NCI-H748 (cell line): Measurements from ENCODE around the gene BUD13.

Experiments used
- DNase-seq: peaks from one replicate; lab custom pipeline; 2025; ENCODE audit not compliant: unreplicated experiment; lab: John Stamatoyannopoulos, UW

The BUD13 gene

DNA sequence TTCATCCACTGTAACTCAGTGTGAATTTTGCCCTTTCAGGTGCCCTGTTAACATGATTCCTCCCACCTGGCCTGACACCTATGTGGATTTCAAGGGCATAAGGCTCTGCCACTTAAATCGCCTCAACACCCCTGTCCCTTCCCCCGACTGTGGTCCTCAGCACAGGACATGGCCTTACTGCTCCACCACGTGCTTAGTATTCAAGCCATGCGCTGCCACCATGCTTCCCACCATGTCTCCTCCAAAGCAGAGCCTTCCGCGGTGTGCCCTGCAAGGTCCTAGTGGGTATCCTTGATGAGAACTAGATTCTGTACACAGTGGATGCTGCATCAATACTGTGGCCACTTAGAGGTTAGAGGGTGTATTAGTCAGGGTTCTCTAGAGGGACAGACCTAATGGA, 51.9 kb downstream of the BUD13 start:
- DNase-seq, result no peak

DNA sequence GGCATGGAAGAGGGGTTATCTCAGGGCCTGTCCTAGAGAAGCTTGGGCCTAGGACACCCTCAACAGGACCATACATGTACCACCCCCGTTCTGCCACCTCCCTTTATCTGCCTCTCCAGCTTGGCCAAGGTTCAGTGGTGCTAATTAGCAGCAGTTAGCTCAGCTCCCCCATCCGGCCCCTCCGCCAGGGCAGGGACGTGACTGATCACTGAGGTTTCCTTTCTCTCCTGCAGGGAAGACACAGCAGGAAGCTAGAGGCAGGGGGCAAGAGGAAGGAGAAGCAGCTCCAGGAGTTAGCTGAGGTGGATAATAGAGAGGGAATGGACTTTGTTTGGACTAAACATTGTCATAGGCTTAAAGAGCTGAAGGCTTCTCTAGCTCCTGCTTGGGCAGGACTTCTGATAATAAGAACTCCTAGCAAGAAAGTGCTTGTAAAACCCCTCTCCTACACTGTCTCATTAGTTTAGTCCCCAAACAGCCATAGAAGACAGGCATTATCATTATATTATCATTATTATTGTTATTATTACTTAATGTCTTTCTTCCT, 53.8 kb downstream of the BUD13 start:
- DNase-seq, result no peak

DNA sequence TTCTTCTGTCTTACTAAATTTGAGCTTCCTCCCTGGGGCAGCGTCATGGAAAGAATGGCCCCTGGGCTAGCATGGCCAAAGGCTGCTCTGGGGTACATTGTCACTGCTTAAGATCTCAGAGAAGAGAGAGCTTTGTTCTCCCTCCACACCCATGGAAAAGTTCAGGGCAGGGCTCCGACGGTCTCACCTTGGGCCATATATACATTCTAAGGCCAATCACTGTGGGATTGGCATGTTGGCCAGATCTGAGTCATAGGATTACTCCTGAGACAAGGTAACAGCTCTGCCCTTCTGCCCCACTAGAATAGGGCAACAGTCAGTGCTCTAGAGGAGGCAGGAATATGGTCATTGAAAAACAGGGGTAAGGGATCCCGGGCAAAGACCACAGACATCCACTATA, 56.2 kb downstream of the BUD13 start:
- no peak for DNase-seq

DNA sequence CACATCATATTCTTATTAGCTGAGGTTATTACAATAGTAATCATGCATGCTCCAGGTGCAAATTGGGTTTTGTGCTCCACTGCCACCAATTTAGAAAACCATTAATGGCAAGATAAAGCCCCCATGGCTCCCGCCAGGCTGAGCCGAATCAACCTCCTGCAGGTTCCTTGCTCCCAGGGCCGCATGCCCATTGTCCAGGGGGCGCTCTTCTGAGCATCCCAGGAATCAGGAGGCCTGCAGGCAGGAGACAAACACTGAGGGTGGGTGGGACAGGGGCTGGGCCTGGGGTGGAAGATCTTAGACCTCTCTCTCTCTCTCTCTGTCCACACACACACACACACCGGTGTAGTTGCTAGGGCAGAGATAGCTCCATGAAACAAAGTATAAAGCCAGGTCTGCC, 57.4 kb downstream of the BUD13 start:
- DNase-seq, result no peak

DNA sequence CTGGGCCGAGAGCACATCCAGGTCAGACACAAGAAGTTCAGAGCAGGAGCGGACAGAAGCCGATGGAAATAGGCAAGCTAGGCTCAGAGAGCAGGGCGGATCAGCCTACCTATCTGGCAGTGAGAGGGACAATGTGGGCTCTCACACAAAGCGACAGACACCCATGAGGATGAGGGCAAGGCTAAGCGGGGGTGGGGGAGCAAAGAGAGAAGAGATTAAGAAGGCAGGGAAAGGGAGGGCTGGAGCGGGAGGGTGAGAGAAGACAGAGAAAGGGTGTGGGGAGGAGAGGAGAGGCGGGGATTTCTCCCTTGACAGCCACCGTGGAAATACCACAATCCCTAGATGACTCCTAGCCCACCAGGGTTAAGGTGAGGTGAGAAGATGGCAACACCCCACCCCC, 57.9 kb downstream of the BUD13 start:
- DNase-seq, result no peak

DNA sequence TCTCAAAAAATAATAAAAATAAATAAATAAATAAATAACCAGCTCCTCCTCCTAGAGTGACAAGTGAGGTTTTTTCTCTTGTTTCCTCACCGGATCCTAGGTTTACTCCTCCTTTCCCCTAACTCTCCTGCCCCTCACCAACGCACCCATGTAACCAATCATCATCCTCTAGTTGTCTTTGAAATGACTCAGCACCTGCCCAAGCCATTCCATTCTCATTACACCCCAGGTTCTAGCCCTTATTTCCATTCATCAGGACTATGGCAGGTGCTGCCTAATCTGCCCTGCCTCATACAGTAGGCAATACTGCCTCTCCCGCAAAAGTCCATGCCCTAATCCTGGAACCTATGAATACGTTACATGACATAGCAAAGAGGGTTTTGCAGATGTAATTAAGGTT, 60.4 kb downstream of the BUD13 start:
- no peak for DNase-seq

DNA sequence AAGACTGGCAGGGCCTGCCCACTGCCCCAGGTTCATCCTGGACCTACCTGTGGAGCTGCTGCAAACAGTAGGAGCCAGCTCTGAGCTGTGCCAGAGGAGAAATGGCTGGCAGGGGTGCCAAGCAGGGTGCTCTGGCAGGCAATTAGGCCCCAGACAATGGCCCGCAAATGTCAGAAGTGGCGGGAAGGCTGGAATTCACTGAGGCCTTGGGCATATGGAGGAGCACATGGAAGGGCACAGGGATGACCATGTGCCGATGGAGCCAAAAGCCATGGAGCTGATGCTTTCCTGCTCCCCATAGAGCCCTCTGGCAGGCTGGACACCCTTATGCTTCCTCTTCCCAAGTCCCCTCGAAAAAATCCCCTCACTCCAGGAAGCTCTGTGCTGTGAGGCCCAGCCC, 62.0 kb downstream of the BUD13 start:
- DNase-seq, result no peak

DNA sequence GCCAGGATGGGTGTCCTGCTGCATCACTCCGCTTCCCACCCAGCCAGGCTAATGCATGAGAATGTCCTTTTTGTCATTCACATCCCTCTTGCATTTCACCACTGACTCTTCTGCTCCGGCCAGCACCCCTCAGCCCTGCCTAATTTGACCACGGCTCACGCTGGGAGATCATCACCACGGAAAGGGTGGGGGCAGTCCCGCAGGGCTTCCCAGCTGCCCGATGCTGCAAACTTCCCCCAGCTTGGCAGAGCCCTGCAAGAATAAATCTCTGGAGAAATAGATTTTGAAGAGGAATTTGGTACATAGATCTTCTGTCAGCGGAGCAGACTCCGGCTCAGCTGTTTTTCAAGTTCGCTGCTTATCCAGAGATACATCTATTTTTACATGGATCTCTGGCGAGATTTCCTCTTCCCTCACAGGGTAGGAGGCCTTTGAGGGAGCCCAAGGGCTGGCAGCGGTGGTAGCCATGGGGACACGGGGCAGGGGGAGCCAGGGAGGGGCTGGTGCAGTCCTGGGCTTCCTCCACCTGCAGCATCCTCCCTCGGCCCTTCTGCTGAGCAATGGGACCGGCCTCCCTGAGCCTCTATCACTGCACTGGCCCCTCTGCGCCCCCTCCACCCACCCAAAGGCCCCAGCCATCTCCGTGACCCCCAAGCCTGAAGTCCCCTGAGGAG, 62.6 kb downstream of the BUD13 start:
- DNase-seq, result no peak

DNA sequence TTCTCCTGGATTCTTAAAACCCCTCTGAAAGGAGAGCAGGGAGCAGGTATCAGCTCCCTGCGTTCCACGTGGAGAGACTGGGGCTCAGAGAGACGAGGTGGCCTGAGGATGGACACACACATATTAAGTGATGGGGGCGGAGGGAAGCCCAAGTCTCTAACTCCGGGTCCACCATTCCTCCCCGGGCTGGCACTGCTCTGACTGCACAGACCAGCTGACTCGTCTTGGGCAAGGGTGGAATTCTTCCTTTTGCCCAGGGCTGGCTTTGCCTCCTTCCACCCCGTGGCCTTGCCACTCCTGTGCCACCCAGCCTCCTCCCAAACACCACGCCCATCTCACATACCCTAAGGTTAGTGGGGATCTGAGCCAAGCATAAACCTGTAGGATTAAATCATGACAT, 65.0 kb downstream of the BUD13 start:
- DNase-seq, result no peak

DNA sequence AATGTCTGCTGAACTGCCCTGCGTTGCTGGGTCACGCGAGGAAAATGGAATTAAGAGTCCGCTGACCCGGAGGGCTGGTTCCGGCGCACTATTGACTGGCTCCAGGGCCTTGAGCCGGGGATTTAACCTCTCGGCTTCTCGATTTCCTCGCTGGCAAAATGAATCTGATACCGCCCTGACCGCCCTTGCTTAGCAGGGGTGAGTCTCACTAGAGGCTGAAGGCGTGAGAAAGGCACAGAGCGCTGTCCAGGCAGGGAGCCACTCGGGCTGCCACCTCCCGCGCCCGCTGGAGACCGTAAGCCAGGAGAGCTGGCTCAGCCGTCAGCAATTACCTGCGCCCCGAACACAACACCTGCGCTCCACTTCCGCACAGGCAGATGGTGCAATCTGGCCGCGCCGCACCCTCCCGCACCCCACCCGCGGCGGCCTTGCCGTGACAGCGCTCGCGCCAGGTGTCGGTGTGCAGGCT, 65.6 kb downstream of the BUD13 start:
- DNase-seq, result peak; percentile 88

DNA sequence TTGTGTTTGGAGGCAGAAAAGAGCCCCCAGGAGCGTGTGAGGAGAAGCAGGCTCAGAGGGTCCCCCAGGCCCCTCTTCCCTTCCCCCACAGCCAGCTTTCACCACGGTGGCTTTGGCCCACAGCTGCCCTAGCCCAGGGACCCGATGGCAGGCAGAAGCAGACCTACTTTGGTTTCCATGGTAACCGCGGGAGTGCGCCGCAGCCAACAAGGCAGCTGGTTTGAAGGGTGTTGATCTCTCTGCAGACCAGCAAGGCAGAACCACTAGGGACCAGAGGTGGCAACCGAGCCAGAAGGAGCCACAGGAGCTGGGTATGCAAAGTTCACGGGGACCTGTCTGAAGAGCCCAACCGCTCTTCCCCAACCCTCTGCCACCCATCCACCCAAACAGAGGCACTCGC, 69.4 kb downstream of the BUD13 start:
- DNase-seq, result peak; percentile 89

DNA sequence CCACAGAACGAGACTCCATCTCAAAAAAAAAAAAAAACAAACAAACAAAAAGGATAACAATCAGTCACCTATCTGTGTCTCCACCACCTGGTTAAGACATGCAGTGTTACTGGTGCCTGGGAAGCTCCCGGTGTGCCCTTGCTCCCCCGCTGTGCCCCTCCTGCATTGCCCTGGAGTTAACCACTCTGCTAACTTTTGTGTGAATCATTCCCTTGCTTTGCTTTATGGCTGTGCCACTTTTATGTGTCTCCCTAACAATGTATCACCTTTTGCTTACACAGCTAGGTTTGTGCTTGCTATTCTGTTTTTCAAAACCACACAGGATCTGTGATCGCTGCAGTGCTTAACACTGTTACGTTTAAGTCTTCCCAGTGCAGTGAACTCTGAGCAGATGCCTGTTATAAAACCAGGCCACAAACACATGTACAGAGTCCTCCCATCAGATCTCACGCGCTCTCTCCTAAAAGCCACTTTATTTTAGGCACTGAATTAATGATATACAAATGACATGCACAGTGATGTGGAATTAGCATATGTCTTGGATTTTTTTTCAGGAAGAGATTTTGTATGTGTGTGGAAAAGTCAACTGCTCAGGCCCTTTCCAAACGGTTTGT, 69.9 kb downstream of the BUD13 start:
- peak; percentile 16 for DNase-seq

DNA sequence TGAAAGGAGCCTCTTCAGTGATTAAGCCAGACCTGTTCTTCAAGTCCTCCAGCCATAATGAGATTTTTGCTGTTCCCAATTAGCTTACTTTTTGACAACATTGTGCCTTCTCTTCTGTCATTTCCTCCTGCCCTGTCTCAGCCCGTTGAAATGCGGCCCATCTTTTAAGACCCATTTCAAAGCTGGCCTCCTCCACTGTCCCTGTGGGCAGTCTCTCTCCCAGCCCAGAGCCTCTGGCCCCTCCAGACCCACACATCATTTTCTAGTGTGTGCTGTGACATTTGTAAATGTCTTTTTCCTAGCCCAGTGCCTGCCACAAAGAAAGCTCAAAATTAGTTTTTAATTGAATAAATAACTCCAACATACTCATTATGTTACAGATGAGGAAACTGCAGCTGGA, 70.9 kb downstream of the BUD13 start:
- no peak for DNase-seq

DNA sequence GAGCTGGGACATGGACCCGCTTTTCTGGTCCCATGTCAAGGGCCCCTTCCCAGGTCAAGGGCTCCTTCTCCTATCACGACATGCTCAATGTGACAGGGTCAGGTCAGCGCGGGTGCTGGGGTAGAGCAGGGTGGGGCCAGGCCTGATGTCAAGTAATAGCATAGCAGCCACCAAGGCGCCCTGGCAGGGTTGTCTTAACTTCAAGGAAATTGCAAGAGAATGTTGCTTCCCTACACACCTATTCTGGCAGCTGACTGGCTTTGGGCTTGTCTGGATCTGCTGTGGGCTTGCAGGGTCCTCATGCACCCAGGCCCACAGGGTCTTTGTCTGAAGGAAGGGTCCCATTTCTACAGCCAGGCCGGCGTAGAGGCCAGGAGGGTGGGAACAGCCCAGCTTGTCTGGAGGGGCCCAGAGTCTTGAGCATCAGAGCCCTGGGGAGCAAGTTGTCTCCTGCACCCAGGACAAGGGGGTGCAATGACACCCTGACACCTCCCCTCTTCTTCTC, 71.4 kb downstream of the BUD13 start:
- no peak for DNase-seq

DNA sequence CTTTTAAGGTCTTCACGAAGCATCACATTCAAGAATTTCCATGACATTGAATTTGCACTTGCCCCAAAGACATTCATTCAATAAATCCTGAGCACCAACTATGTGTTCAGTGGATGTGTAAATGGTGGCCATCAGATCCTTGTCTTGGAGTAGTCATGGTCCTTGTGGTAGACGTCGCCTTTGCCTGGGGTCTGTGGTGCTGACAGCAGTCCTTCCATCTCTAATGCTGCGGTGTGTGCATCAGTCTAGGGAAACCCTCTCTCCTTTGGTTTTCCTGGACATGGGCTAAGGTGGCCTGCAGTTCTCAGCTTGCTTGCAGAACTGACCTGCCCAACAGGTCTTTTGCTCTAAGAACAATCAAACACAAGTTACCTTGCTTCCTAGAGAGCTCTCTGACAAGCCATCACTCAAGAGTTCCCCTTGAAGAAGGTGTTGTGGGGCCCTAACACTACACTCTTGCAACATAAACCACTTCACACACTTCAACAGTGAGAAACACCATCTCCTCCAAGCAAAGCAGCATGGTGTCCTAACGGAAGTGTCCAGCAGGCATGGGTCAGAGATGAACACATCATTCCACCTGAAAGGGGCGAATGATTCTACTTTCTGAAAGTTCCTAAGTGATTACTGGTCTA, 72.1 kb downstream of the BUD13 start:
- DNase-seq, result no peak
